Sigmoid colon (tissue), 3 donors: ENCODE measurements around the gene MZB1.
A peak's percentile ranks its signal among the peaks of the same experiment; 100 is the strongest.

Source experiments
- POLR2A ChIP-seq, 2 donors: fragments of 450-650 bp; IDR thresholded peaks; one replicate each; pipeline ENCODE4 v1.6.1; 2016; ENCODE audit warnings: antibody characterized with exemption in 2 of 2, mild to moderate bottlenecking in 2 of 2, moderate library complexity in 2 of 2
- TF ChIP-seq, protein P1 (sequence below), 4 experiments: fragments of 450-650 bp in 3 of 4; fragments of 200-600 bp in 1 of 4; IDR thresholded peaks; one replicate each; pipeline ENCODE4 v1.5.1; 2016 to 2019; ENCODE audit warnings: antibody characterized with exemption in 4 of 4, mild to moderate bottlenecking in 3 of 4, moderate library complexity in 2 of 4

DNA sequence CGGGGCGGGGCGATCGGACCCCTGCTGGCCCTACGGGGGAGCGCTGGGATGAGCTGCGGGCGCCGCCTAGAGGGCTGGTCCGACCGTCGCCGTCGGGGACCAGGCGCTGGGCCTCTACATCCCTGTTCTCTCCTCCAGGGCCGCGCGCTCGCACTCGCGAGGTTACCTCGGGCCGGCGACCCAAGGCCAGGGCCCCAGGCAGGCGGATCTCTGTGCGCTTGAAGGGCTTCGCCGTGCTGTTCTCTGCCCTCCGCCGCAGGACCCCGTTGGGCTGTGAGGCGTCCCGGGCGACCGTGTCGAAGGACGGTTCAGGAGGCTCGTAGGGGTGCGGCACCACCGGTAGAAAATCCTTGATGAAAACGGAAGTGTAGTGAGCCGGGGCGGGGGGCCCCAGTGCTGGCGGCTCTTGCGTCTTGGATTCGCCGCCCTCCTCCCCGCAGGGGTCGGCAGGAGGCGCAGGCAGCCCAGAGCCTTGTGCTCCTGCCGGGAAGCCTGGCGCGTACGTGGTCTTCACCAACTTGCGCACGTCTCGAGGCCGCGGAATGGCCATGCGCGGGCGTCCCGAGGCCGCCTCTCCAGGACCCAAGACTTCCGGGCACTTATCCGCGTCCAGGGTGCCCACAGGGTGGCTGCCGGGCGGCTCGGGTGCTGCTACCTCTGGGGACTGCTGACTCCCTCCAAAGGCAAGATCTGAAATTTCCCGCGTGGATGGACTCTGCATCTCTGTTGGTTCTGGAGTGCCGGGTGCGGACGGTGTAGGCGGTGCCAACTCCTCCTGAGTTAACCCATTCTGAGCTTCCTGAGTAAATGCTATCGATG is 3.2 kb upstream of the MZB1 start:
- TF ChIP-seq, protein P1, sequence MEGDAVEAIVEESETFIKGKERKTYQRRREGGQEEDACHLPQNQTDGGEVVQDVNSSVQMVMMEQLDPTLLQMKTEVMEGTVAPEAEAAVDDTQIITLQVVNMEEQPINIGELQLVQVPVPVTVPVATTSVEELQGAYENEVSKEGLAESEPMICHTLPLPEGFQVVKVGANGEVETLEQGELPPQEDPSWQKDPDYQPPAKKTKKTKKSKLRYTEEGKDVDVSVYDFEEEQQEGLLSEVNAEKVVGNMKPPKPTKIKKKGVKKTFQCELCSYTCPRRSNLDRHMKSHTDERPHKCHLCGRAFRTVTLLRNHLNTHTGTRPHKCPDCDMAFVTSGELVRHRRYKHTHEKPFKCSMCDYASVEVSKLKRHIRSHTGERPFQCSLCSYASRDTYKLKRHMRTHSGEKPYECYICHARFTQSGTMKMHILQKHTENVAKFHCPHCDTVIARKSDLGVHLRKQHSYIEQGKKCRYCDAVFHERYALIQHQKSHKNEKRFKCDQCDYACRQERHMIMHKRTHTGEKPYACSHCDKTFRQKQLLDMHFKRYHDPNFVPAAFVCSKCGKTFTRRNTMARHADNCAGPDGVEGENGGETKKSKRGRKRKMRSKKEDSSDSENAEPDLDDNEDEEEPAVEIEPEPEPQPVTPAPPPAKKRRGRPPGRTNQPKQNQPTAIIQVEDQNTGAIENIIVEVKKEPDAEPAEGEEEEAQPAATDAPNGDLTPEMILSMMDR (IDR thresholded peaks at IDR 0.05): peak in 2 of 4 experiments; percentile 32 to 44
- no peak for TF ChIP-seq POLR2A (IDR thresholded peaks at IDR 0.05)
